Measurements from ENCODE around the gene HEMK1.

Gene HEMK1, protein sequence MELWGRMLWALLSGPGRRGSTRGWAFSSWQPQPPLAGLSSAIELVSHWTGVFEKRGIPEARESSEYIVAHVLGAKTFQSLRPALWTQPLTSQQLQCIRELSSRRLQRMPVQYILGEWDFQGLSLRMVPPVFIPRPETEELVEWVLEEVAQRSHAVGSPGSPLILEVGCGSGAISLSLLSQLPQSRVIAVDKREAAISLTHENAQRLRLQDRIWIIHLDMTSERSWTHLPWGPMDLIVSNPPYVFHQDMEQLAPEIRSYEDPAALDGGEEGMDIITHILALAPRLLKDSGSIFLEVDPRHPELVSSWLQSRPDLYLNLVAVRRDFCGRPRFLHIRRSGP

DNA sequence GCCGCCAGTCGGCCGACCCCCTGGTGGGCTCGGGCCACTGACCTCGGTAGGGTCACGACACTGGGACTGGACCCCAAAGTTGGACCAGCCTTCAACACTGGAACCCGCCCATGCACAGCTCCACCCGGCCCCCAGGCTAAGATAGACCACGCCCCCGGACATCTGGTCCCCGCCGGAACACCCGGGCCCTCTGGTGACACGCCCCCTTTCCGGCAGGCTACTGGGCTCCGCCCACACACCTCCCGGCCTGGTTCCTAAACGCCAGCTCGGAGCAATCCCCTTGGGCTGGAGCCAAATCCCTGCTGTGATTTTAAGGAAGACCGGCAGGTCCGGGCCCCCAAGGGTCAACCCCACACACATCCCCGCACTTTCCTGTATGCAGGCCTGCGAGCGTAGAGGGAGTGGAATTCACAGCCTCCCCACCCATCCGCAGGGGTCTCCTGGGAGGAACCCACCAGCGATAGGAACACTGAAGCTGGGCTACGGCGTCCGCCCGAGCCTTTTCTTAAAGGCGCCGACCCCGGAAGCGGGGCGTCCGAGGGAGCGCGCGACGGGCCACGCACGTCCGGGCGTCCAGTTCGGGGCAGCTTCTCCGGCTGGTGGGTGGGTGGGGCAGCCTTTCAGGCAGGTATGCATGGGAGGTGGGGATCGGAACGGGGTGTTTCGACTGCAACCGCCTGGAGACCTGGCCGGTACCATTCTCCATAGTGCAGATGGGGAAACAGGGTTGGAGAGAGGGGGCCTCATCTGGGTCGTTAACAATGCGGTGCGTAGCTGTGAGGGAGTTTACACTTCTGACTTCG lies at the start of gene HEMK1:
TSS of gene HEMK1 (plus strand) at position 576 of the 803 bp plus-strand sequence. CDS start 1,583 bp downstream, outside the sequence.
- peak; percentile 47; the same call in 1 of the 2 replicates for TF ChIP-seq ZFX (IDR thresholded peaks at IDR 0.05)
- TF ChIP-seq, protein P1, sequence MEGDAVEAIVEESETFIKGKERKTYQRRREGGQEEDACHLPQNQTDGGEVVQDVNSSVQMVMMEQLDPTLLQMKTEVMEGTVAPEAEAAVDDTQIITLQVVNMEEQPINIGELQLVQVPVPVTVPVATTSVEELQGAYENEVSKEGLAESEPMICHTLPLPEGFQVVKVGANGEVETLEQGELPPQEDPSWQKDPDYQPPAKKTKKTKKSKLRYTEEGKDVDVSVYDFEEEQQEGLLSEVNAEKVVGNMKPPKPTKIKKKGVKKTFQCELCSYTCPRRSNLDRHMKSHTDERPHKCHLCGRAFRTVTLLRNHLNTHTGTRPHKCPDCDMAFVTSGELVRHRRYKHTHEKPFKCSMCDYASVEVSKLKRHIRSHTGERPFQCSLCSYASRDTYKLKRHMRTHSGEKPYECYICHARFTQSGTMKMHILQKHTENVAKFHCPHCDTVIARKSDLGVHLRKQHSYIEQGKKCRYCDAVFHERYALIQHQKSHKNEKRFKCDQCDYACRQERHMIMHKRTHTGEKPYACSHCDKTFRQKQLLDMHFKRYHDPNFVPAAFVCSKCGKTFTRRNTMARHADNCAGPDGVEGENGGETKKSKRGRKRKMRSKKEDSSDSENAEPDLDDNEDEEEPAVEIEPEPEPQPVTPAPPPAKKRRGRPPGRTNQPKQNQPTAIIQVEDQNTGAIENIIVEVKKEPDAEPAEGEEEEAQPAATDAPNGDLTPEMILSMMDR (conservative IDR thresholded peaks at IDR 0.05): no peak
- peak within 1 kb of the TSS; percentile 71 for H3K27ac ChIP-seq

DNA sequence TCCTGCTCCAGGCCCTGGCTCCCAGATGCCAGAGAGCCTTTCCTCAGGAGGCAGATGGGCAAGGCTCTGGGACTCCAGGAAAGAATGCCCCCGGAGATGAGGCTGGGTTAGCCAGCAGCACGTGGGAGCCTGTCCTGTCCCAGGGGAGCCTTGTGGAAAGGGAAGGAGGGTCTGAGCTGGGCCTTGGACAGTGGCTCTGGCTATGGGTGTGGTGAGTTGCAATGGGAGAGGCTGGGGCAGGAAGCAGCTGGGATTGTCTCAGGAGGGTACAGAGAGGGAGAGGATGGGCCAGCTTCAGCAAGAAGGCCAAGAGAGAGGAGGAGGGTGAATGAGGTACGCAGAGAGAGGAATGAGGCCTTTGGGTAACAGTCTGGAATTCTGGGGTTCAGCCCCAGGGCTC lies 48.5 kb upstream of the HEMK1 start:
- TF ChIP-seq, protein P1 (conservative IDR thresholded peaks at IDR 0.05): no peak
- no peak for TF ChIP-seq ZFX (IDR thresholded peaks at IDR 0.05)
- no peak overlapping the region for H3K27ac ChIP-seq

DNA sequence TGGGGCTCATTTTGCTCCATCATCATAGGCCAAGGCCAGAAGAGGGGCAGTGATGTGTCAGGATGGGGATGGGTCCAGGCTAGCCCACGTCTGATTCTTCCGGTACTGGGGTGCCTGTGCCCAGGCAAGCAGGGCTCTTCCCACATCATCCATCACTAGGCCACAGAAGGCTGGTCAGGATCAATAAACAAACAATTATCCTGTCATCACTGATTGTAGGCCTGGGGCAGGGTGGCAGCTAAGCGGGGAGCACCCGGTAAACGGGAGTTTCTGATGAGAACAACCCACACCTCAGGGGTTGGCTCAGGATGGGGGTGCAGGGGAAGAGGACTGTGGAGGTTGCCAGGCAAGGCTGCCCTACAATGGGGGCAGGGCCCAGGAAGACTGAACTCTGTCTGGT lies 47.8 kb upstream of the HEMK1 start:
- TF ChIP-seq ZFX (IDR thresholded peaks at IDR 0.05): no peak
- TF ChIP-seq, protein P1 (conservative IDR thresholded peaks at IDR 0.05): no peak
- H3K27ac ChIP-seq: no peak overlapping the region

DNA sequence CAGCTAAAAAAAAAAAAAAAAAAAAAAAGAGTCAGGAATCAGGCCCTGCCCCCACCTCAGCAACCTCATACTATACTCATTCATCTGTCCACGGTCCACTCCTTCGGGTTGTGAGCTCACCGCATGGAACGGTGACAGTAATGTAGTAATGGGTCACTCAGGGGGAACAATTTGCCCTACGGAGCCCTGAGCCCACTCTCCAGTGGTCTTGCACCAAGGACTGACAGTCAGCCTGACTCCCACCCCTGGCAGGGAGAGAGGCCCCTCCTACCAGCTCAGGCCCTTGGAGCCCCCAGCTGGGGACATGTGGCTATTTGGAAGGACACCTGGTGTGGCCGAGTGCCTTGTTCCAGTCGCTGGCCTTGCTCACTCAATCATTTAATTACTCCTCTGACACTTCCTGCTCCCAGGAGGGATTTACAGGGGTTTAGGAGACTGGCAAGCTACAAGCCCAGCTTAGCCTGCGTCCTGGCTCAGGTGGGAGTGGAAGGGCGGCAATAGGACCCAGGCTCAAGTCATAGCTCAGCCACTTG lies 46.0 kb upstream of the HEMK1 start:
- TF ChIP-seq ZFX (IDR thresholded peaks at IDR 0.05): no peak
- TF ChIP-seq, protein P1 (conservative IDR thresholded peaks at IDR 0.05): no peak
- no peak overlapping the region for H3K27ac ChIP-seq

DNA sequence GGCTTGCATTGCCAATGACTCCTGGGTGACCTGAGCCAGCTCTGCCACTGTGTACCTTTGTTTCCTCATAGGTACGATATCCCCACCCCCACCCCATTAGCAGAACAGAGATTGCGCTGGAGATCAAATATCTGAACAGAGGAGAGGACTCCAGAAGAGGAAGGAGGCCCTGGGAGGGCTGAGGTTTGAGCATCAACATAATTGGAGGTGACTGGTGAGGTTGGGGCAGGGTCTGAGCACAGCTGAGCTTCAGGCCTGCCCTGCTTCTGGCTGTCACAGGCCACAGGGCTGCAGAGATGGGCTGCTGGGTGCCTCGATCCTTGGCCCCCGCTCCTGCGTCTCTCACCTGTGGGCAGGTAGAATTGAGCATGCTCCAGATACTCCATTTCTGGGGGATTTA lies 44.6 kb upstream of the HEMK1 start:
- TF ChIP-seq, protein P1 (conservative IDR thresholded peaks at IDR 0.05): no peak
- TF ChIP-seq ZFX (IDR thresholded peaks at IDR 0.05): no peak
- H3K27ac ChIP-seq: no peak overlapping the region

DNA sequence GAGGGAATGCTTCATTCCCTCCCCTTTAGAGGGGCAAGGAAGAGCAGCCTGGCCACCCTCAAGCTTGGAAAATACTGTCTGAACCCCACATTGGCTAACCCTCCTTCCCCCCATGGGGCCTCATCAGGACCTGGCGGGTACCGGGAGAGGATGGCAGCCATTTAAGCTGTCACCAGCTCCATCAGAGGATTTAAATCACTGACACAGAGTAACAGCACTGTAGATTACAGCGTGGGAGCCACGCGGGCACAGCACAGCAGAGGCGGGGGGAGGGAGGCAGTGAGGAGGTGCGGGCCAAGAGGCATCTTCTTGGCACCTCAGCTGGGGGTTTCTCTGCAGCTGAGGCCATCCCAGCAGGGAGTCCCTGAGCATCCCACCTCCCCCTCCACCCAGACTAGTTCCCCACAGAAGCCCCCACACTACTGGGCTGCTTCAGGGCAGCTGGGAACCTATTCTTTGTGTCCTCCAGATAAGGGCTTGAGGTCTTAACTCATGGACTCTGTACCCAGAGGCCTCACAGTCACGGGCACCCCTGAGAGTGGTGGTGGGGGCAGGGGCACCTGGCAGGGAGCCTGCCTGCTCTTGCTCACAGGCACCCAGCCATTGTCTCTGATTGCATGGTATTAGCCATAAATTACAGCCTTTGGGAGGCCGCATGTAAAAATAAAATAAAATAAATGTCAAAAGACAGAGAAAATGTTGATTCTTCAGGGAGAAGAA lies 44.0 kb upstream of the HEMK1 start:
- H3K27ac ChIP-seq: no peak overlapping the region
- TF ChIP-seq ZFX (IDR thresholded peaks at IDR 0.05): no peak
- TF ChIP-seq, protein P1 (conservative IDR thresholded peaks at IDR 0.05): no peak
